HG02610 (cell line): Measurements from ENCODE around the gene TFDP3.

ENCODE experiments used
- ATAC-seq: cut with Tn5 transposase; IDR thresholded peaks from one replicate; pipeline ENCODE4 v1.9.1; 2021; ENCODE audit warnings: mild to moderate bottlenecking, moderate library complexity; ENCODE audit not compliant: unreplicated experiment

TFDP3 gene

DNA sequence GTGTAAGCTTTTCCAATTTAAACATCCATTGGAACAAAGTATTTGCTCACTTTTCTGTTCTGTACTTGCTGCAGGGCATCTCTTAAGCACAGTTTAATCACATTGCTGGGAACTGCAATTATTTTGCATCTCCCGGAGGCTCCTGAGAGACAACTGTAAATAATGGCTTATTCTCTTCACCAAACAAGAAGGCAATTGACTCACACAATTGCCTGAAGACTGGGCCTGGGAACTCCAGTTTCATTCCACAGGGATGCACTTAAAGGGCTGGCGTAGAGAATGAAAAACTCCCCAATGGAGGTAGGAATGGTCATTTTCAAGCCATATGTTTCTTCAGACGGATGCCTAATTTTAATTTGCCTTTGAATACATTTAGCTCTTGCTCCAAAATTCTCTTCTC is 29.5 kb downstream of the TFDP3 start:
- ATAC-seq = no peak

DNA sequence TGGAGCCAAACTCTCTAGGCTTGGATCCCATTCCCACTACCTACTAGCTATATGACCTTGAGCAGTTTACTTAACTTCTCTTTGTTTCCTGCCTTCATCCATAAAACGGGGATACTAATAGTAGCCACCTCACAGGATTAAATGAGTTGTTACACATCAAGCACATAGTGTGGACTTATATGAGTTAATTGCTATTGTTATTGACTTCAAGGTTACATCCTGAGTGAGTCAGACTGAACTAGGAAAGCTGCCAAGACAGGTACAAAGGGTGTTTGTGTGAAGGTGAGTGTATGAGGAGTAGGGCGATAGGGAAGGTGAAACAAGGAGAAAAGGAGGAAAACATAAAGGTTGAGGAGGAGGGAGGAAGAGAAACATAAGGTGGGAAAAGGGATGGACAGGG is 32.2 kb downstream of the TFDP3 start:
- no peak for ATAC-seq

GRCh38 chrX:133185119-133185518 is 33.0 kb downstream of the TFDP3 start:
- no peak for ATAC-seq

DNA sequence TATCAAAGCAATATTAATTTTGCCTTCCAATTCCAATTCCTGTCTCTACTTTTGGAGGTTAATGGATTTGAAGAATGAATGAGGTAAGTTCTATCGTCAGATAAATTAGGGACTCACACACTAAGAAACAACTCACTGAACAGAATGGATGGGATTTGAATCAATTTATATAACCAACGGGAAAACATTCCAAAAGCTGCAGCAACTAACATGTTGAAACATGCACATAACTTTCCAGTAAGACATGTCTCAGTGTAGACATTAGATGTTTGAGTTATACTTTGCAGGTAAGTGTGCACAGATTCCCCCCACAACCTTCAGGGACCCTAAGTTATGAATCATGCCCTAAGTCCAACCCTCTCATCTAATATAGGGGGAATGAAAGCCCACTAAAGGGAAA is 34.3 kb downstream of the TFDP3 start:
- ATAC-seq = no peak

DNA sequence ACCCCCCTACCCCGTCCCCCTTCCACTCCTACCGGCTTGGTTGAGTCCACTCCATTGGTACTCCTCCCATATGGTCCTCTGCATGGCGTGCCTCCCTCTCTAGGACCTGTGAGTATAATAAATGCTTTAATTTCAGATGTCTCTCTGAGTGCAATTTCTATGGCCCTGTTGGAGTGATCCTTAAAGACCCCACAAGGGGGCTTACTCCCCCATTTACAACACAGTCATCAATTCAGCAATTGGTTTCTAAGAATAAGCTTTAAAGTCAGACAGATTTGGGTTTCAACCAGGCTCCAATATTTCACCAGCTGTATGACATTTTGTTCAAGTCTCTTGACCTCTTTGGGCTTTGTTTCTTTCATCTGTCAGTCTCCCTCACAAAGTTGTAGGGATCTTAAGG is 38.7 kb downstream of the TFDP3 start:
- no peak for ATAC-seq

DNA sequence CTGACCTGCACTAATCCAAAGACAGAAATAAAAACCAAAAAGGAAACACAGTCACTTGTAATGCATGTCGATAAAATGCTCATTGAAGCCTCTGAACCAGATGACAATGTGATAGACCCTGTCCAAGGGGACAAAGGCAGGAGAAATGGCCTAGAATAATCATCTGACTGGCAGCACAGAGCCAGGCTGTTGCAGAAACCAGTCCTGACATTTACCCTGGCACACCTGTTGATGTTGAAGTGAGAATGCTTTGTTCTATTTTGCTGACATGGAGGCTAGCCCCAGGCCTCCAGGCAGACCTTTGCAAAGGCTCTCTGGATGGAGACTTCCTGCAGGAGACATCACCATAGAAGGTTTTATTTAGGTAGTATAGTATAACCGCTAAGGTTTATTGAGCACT is 41.0 kb downstream of the TFDP3 start:
- no peak for ATAC-seq

- ATAC-seq = no peak
Measured at GRCh38 chrX:133175605-133176004, 42.5 kb downstream of the TFDP3 start.

GRCh38 chrX:133175162-133175561 is 43.0 kb downstream of the TFDP3 start:
- no peak for ATAC-seq

GRCh38 chrX:133171962-133172708 is 46.0 kb downstream of the TFDP3 start:
- ATAC-seq = no peak
